HEK293 (cell line): ENCODE data around the gene MGAT4C.

Experiments
- CTCF ChIP-seq: fragments of 450-650 bp; formaldehyde crosslinking; IDR thresholded peaks from 2 replicates; pipeline ENCODE4 v1.5.1; 2016; ENCODE audit warnings: missing biosample characterization, missing genetic modification characterization
- REPIN1 ChIP-seq: fragments of 450-650 bp; formaldehyde crosslinking; IDR thresholded peaks from 2 replicates; pipeline ENCODE4 v1.5.1; 2017; ENCODE audit warnings: missing biosample characterization, missing genetic modification characterization, low read depth
- SCRT1 ChIP-seq: fragments of 450-650 bp; formaldehyde crosslinking; IDR thresholded peaks from 2 replicates; pipeline ENCODE4 v1.5.1; 2016; ENCODE audit warnings: missing biosample characterization, missing genetic modification characterization, borderline replicate concordance
- ZBTB1 ChIP-seq: fragments of 450-650 bp; formaldehyde crosslinking; IDR thresholded peaks from 2 replicates; pipeline ENCODE4 v1.5.1; 2016; ENCODE audit warnings: missing biosample characterization, missing genetic modification characterization
- ZNF155 ChIP-seq: fragments of 450-650 bp; formaldehyde crosslinking; IDR thresholded peaks from 2 replicates; pipeline ENCODE4 v1.5.1; 2016; ENCODE audit warnings: missing biosample characterization, missing genetic modification characterization
- ZNF214 ChIP-seq: fragments of 450-650 bp; formaldehyde crosslinking; IDR thresholded peaks from 2 replicates; pipeline ENCODE4 v1.5.1; 2017; ENCODE audit warnings: missing biosample characterization, mild to moderate bottlenecking, missing genetic modification characterization, borderline replicate concordance
- ZNF37A ChIP-seq: fragments of 450-650 bp; IDR thresholded peaks from 2 replicates; pipeline ENCODE4 v1.5.1; 2018; ENCODE audit warnings: missing biosample characterization, missing genetic modification characterization
- ZNF571 ChIP-seq: fragments of 450-650 bp; formaldehyde crosslinking; IDR thresholded peaks from 2 replicates; pipeline ENCODE4 v1.5.0; 2017; ENCODE audit warnings: missing biosample characterization, missing genetic modification characterization
- ZNF768 ChIP-seq: fragments of 450-650 bp; formaldehyde crosslinking; IDR thresholded peaks from 2 replicates; pipeline ENCODE4 v1.5.1; 2018; ENCODE audit warnings: missing biosample characterization, mild to moderate bottlenecking, missing genetic modification characterization
- ZSCAN30 ChIP-seq: fragments of 450-650 bp; IDR thresholded peaks from 2 replicates; pipeline ENCODE4 v1.5.1; 2018; ENCODE audit warnings: missing biosample characterization, mild to moderate bottlenecking, missing genetic modification characterization, moderate library complexity
- ZSCAN5A ChIP-seq: fragments of 450-650 bp; formaldehyde crosslinking; IDR thresholded peaks from 2 replicates; pipeline ENCODE4 v1.5.1; 2016; ENCODE audit warnings: missing biosample characterization, missing genetic modification characterization

DNA sequence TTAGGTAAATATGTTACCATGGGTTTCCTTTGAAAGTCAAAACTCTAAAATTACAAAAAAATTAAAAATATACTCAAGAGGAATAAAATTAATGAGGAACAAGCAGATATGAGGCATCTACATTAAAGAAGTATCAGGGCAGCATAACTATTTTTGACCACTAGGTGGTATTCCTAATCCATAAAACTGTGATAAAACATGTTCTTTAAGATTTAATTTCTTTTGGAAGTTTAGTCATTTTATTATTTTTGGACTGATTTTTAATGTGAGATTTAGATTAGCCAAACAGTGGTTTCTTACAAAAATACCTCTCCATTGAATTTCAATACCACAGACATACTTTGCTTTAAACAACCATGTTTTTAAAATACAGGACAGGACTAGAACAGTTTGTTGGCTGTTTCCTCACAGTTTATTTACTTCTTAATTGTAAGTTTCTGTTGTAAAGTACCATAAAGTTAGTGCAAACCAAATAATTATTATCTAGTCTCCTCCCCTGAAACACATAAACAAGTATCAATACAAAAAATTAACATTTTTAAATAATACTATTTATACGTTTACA is 332.3 kb downstream of the MGAT4C start:
- TF ChIP-seq ZNF37A (tag by site-specific recombination) (no peak), CTCF (tag by site-specific recombination) (no peak), ZNF768 (no peak), ZSCAN5A (tag by site-specific recombination) (no peak), ZNF155 (no peak), ZSCAN30 (tag by site-specific recombination) (no peak), ZNF571 (tag by site-specific recombination) (no peak), ZNF214 (tag by site-specific recombination) (no peak), REPIN1 (tag by site-specific recombination) (no peak), ZBTB1 (tag by site-specific recombination) (no peak), SCRT1 (tag by site-specific recombination) (no peak)
